A673 (cell line): ENCODE results near the gene OBP2A. TPM values are rescaled to one million over a fixed set of nuclear protein-coding genes. Genes with fewer than 3 reads are reported as not detected.

ENCODE experiments used
- BruUV-seq: library from RNA; stranded (reverse); fragments of 400-500 nt; replicated peaks from 2 replicates; lab custom pipeline; 2021; lab: Mats Ljungman, UMichigan
- CTCF ChIA-PET: fragments of 300-600 bp; sonication (Branson Sonifier 250); formaldehyde crosslinking; loops from one replicate; lab custom pipeline; 2022; ENCODE audit warnings: antibody characterized with exemption; lab: Charles Lee
- POLR2A ChIA-PET: fragments of 300-600 bp; sonication (Branson Sonifier 250); formaldehyde crosslinking; loops from one replicate; lab custom pipeline; 2022; ENCODE audit warnings: antibody characterized with exemption; ENCODE audit not compliant: low non-redundant PET; lab: Charles Lee
- DNase-seq: peaks from one replicate; pipeline ENCODE4 v3.0.0-alpha.2; 2015; ENCODE audit warnings: low spot score
- H3K27ac ChIP-seq: fragments of 200-600 bp; sonication (generic); 2 replicates; pipeline ENCODE4 v1.5.1; 2016; ENCODE audit warnings: mixed run types, low read depth, mild to moderate bottlenecking, mixed read lengths, antibody characterized with exemption, low read length; ENCODE audit not compliant: poor library complexity, severe bottlenecking
- H3K27me3 ChIP-seq: fragments of 200-600 bp; sonication (generic); replicated peaks from 2 replicates; pipeline ENCODE4 v1.6.1; 2017; ENCODE audit warnings: mixed run types, low read depth, mild to moderate bottlenecking, mixed read lengths, antibody characterized with exemption, low read length; ENCODE audit not compliant: insufficient read depth, poor library complexity
- H3K36me3 ChIP-seq: fragments of 200-600 bp; sonication (generic); 2 replicates; pipeline ENCODE4 v1.6.1; 2016; ENCODE audit warnings: mixed run types, mild to moderate bottlenecking, mixed read lengths, antibody characterized with exemption, low read length; ENCODE audit not compliant: insufficient read depth, poor library complexity, severe bottlenecking
- H3K4me1 ChIP-seq: fragments of 200-600 bp; sonication (generic); 2 replicates; pipeline ENCODE4 v1.6.1; 2017; ENCODE audit warnings: mixed run types, mild to moderate bottlenecking, mixed read lengths, antibody characterized with exemption, low read length; ENCODE audit not compliant: insufficient read depth, poor library complexity, severe bottlenecking
- H3K4me3 ChIP-seq: fragments of 200-600 bp; sonication (generic); 2 replicates; pipeline ENCODE4 v1.5.1; 2016; ENCODE audit warnings: low read depth, mixed run types, mild to moderate bottlenecking, mixed read lengths, low read length; ENCODE audit not compliant: poor library complexity, severe bottlenecking
- H3K9me3 ChIP-seq: fragments of 200-600 bp; sonication (generic); 2 replicates; pipeline ENCODE4 v1.6.1; 2016; ENCODE audit warnings: mixed run types, low read depth, mild to moderate bottlenecking, mixed read lengths, antibody characterized with exemption, low read length; ENCODE audit not compliant: poor library complexity, severe bottlenecking
- CTCF ChIP-seq: fragments of 300-800, 200-600 bp; sonication (generic); conservative IDR thresholded peaks from 2 replicates; pipeline ENCODE4 v1.5.1; 2017; ENCODE audit warnings: low read depth, mild to moderate bottlenecking, antibody characterized with exemption, low read length, moderate library complexity, mixed read lengths
- EZH2 ChIP-seq: fragments of 200-600 bp; sonication (generic); IDR thresholded peaks from 2 replicates; pipeline ENCODE4 v1.6.1; 2017; ENCODE audit warnings: borderline replicate concordance, low read depth, mild to moderate bottlenecking, mixed read lengths, antibody characterized with exemption, low read length; ENCODE audit not compliant: poor library complexity, severe bottlenecking
- intact Hi-C: fragments of 100-400 bp; cut with micrococcal nuclease; formaldehyde crosslinking; loops from one replicate; pipeline ENCODE4 v1.10.0; 2022; ENCODE audit not compliant: unreplicated experiment
- total RNA-seq: library from RNA; stranded (reverse); gene quantifications from 2 replicates; pipeline ENCODE4 v1.2.3, GENCODE V29; 2021

The OBP2A gene
- total RNA-seq, 1 experiment from 2014 or later: not detected

- Histone ChIP-seq H3K4me1 (no peaks in the 10 kb centered on the region), H3K9me3 (peaks cover 15% of the 10 kb centered on the region), H3K4me3 (no peak overlapping the region), H3K27ac (no peak overlapping the region), H3K27me3 (peaks cover 2% of the 10 kb centered on the region), H3K36me3 (no peaks in the 10 kb centered on the region)
- BruUV-seq: no TSS peak
- CTCF ChIA-PET: no interaction called here
- intact Hi-C loops: no loop called here
- TF ChIP-seq EZH2: no peak
- TF ChIP-seq CTCF: no peak
- POLR2A ChIA-PET: no interaction called here
- no peak for DNase-seq
Measured at GRCh38 chr9:135591506-135592330, 45.8 kb downstream of the OBP2A start.

- Histone ChIP-seq H3K27me3 (peaks cover 2% of the 10 kb centered on the region), H3K27ac (no peak overlapping the region), H3K4me1 (no peaks in the 10 kb centered on the region), H3K9me3 (peaks cover 15% of the 10 kb centered on the region), H3K36me3 (no peaks in the 10 kb centered on the region), H3K4me3 (no peak overlapping the region)
- ChIA-PET POLR2A (no interaction called here), CTCF (no interaction called here)
- no peak for DNase-seq
- intact Hi-C loops: no loop called here
- TF ChIP-seq EZH2: no peak
- TF ChIP-seq CTCF: no peak
- BruUV-seq: no TSS peak
Measured at GRCh38 chr9:135592331-135592590, 46.3 kb downstream of the OBP2A start.

- intact Hi-C loops: no loop called here
- Histone ChIP-seq H3K27ac (no peak overlapping the region), H3K9me3 (peaks cover 15% of the 10 kb centered on the region), H3K4me1 (no peaks in the 10 kb centered on the region), H3K36me3 (no peaks in the 10 kb centered on the region), H3K4me3 (no peak overlapping the region), H3K27me3 (peaks cover 2% of the 10 kb centered on the region)
- ChIA-PET CTCF (no interaction called here), POLR2A (no interaction called here)
- no TSS peak for BruUV-seq
- no peak for DNase-seq
- TF ChIP-seq EZH2 (no peak), CTCF (no peak)
Measured at GRCh38 chr9:135592625-135593024, 46.7 kb downstream of the OBP2A start.
